Islet precursor cell (in vitro differentiated cells): ENCODE data around the gene PVR.
"Not testable (repeated sequence)": the region's sequence is repeated elsewhere in the genome, so short reads cannot be mapped to it uniquely, and the experiment has no call there.

Experiments used
- DNase-seq: peaks from one replicate; pipeline ENCODE4 v3.0.0-alpha.2; 2018

PVR gene

DNA sequence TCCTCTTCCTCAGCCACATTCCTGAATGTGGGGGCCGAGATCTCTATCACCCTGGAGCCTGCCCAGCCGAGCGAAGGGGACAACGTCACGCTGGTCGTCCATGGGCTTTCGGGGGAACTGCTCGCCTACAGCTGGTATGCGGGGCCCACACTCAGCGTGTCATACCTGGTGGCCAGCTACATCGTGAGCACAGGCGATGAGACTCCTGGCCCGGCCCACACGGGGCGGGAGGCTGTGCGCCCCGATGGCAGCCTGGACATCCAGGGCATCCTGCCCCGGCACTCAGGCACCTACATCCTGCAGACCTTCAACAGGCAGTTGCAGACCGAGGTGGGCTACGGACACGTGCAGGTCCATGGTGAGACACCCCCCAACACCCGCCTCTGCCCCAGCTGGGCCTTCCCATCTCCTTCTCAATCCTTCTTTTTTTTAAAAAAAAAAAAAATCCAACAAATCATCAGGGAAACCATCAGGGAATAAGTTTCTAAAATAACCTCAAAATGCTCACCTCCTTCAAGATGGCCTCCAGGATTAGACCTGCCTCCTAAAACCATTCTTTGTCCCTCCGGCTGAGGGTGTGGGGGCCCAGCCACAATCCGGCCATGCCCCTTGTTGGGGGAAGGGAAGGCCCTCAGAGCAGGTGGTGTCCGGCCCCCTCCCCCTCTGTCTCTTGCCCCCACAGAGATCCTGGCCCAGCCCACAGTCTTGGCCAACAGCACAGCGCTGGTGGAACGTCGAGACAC is 59.8 kb downstream of the PVR start:
- no peak for DNase-seq

DNA sequence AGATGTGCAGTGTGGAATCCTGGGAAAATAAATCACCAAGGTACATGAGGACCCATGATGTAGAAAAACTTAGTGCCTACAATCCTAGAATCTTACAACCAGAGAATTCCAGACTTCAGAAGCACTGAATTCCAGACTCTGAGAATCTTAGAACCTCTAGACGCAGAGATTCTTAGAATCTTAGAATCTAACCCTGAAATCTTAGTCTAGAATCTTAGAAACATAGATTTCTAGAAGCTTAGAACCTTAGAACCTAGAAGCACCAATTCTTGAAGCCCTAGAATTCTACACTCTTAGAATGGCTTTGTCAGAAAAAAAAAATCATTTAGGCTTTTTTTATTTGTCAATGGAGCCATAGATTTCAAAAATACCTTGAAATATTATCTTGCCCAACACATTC is 61.3 kb downstream of the PVR start:
- no peak for DNase-seq

DNA sequence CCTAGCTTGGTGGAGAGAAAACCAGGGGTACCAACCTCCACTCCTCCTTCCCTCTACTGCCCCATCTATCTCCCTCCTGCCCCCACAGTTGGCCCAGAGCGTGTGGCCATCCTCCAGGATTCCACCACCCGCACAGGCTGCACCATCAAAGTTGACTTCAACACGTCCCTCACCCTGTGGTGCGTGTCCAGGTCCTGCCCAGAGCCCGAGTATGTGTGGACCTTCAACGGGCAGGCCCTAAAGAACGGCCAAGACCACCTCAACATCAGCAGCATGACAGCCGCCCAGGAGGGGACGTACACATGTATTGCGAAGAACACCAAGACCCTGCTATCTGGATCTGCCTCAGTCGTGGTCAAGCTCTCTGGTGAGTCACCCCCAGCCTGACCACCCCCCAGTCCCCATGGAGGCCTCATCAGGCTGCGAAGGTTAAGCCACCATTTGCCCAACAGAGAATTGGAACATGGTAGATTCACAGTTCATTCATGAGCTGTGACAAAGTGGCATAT is 61.8 kb downstream of the PVR start:
- no peak for DNase-seq

DNA sequence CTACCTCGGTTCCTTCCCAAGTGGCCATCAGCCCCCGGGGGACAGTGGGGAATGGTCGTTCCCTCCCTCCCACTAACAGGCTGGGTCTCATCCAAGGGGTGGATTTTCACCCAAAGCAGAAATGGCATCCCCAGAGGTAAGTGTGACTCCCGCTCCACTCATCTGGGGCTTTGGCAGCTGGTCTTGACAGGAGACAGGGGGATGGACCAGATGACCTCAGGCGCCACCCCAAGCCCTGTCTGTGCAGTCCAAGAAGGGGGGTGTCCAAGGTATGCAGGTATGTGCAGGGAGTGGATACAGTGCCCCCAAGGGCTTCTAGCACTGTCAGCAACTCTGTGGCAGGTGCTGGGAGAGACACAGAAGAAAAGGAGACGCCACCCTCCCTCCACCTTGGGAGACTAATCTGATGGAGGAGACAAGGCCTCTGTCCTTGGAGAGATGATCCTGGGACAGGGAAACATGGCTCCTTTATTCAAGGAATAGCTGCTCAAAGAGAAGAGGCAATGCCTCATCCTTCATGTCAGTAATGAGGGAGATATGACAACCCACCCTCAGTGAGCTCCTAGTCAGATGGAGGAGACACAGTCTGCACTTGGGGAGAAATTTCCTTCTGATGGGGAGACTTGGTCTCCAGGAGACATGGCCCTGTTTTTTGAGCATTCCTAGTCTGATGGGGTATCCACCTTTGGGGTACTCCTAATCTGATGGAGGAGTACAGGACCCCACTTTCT is 63.0 kb downstream of the PVR start:
- no peak for DNase-seq

DNA sequence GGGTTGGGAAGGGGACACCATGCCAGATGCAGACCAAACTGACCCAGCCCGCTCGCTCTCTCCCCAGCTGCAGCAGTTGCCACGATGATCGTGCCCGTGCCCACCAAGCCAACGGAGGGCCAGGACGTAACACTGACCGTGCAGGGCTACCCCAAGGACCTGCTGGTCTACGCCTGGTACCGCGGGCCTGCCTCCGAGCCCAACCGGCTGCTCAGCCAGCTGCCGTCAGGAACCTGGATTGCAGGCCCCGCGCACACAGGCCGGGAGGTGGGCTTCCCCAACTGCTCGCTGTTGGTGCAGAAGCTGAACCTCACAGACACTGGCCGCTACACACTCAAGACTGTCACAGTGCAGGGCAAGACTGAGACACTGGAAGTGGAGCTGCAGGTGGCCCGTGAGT is 64.1 kb downstream of the PVR start:
- no peak for DNase-seq

DNA sequence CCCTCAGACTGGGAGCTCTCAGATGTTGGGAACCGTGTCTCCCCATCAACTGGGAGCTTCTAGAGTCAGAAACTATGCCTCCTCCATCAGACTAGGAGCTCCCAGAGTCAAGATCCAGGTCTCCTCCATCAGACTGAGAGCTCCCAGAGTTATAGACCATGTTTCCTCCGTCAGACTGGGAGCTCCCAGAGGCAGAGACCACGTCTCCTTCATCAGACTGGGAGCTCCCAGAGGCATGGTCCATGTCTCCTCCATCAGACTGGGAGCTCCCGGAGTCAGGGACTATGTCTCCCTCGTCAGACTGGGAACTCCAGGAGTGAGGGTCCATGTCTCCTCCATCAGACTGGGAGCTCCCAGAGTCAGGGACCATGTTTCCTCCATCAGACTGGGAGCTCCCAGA is 65.2 kb downstream of the PVR start:
- no peak for DNase-seq

DNA sequence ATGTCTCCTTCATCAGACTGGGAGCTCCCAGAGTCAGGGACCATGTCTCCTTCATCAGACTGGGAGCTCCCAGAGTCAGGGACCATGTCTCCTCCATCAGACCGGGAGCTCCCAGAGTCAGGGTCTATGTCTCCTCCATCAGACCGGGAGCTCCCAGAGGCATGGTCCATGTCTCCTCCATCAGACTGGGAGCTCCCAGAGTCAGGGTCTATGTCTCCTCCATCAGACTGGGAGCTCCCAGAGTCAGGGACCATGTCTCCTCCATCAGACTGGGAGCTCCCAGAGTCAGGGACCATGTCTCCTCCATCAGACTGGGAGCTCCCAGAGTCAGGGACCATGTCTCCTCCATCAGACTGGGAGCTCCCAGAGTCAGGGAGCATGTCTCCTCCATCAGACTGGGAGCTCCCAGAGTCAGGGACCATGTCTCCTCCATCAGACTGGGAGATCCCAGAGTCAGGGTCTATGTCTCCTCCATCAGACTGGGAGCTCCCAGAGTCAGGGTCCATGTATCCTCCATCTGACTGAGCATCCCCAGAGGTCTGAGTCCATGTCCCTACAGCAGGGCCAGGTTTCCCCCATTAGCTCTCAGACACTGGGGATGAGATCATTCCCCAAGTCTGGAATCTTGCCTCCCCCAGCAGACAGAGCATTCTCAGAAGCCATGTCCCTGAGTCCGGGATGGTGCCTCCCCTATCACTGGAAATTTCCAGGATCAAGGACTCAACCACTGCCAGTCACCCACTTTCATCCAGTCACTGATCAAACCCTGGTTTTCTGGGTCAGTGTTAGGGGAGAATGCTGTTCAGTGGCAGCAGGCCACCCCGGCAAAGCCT is 65.9 kb downstream of the PVR start:
- DNase-seq = not testable (repeated sequence)

DNA sequence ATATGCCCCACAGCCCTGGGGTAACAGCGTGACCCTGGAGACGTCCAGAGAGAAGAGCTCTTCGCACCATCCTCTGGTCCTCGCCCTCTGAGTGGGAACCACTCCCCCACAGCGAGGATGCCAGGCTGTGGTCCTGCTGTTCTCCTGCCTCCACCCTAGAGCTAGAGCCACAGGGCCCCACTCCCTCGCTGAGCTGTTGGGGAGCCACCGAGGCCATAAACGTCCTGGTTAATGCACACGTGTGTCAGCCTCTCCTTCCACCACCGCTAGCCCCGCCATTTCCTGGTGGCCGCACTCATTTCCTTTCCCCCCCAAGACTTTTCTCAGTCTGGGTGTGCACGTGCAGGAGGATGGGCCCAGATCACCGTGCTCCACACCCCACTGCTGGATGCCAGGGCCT is 66.8 kb downstream of the PVR start:
- DNase-seq = no peak

DNA sequence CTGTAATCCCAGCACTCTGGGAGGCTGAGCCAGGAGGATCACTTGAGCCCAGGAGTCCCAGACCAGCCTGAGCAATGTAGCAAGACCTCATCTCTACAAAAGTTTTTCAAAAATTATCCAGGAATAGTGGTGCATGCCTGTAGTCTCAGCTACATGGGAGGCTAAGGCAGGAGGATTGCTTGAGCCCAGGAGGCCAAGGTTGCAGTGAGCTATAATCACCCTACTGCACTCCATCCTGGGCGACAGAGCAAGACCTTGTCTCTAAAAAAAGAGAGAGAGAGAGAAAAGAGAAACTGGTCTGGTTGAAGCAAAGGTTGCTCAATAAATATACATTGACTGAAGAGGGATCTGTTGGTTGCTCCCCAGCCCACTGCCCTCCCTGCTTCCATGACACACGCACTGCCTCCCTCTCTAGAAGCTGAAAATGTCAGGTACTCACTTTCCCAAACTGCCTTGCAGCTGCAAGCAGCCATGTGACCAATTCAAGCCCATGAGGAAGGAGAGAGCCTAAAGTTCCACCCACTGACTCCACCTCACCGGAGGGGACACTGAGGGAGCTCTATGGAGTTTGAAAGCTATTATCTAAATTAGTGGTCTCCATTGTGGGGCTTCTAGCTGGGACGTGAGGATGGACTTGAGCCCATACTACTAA is 69.3 kb downstream of the PVR start:
- DNase-seq = no peak
